PC-3 (cell line): Measurements from ENCODE around the gene STIL. TPM values are rescaled to one million over a fixed set of nuclear protein-coding genes. Genes with fewer than 3 reads are reported as not detected.

ENCODE experiments used
- ATAC-seq: fragments of 200-7000 bp; cut with Tn5 transposase; 2 replicates; pipeline ENCODE4 v1.9.1; 2020; ENCODE audit warnings: mild to moderate bottlenecking, moderate library complexity
- BruUV-seq: library from RNA; stranded (reverse); fragments of 400-500 nt; replicated peaks from 2 replicates; lab custom pipeline; 2021; lab: Mats Ljungman, UMichigan
- CTCF ChIA-PET: fragments of 300-600 bp; sonication (Branson Sonifier 250); formaldehyde crosslinking; loops from one replicate; lab custom pipeline; 2022; ENCODE audit warnings: antibody characterized with exemption; lab: Charles Lee
- POLR2A ChIA-PET: fragments of 300-600 bp; sonication (Branson Sonifier 250); formaldehyde crosslinking; loops from one replicate; lab custom pipeline; 2022; ENCODE audit warnings: antibody characterized with exemption; ENCODE audit not compliant: unreplicated experiment; lab: Charles Lee
- DNase-seq: peaks from one replicate; pipeline ENCODE4 v3.0.0-alpha.2; 2015
- H2AFZ ChIP-seq: fragments of 300-600 bp; sonication (generic); 2 replicates; pipeline ENCODE4 v1.6.0; 2016; ENCODE audit warnings: antibody characterized with exemption, low read length
- H3F3A ChIP-seq: fragments of 300-600 bp; sonication (generic); one replicate; pipeline ENCODE4 v1.6.0; 2017; ENCODE audit warnings: antibody characterized with exemption, low read length, control low read depth, mild to moderate bottlenecking; ENCODE audit not compliant: unreplicated experiment
- H3K27ac ChIP-seq: fragments of 300-600 bp; sonication (generic); 2 replicates; pipeline ENCODE4 v1.5.1; 2016; ENCODE audit warnings: mild to moderate bottlenecking, low read length
- H3K27me3 ChIP-seq: fragments of 300-600 bp; sonication (generic); 2 replicates; pipeline ENCODE4 v1.6.1; 2016; ENCODE audit warnings: low read length, mixed read lengths
- H3K36me3 ChIP-seq: fragments of 300-600 bp; sonication (generic); 2 replicates; pipeline ENCODE4 v1.6.1; 2016; ENCODE audit warnings: low read depth, mixed run types, low read length, mixed read lengths
- H3K4me1 ChIP-seq: fragments of 300-600 bp; sonication (generic); 2 replicates; pipeline ENCODE4 v1.5.1; 2016; ENCODE audit warnings: low read length; ENCODE audit not compliant: insufficient read depth
- H3K4me2 ChIP-seq: fragments of 300-600 bp; sonication (generic); 2 replicates; pipeline ENCODE4 v1.6.0; 2016; ENCODE audit warnings: low read length
- H3K4me3 ChIP-seq: fragments of 300-600 bp; sonication (generic); 2 replicates; pipeline ENCODE4 v1.5.1; 2016; ENCODE audit warnings: mild to moderate bottlenecking, low read length, mixed read lengths
- H3K79me2 ChIP-seq: fragments of 300-600 bp; sonication (generic); 2 replicates; pipeline ENCODE4 v1.6.1; 2017; ENCODE audit warnings: low read length, mixed read lengths
- H3K9ac ChIP-seq: fragments of 300-600 bp; sonication (generic); 2 replicates; pipeline ENCODE4 v1.6.0; 2016; ENCODE audit warnings: mild to moderate bottlenecking, low read length
- H3K9me2 ChIP-seq: fragments of 300-600 bp; sonication (generic); replicated peaks from 2 replicates; pipeline ENCODE4 v1.6.1; 2016; ENCODE audit warnings: mixed run types, low read length, mixed read lengths
- H3K9me3 ChIP-seq: fragments of 300-600 bp; sonication (generic); 2 replicates; pipeline ENCODE4 v1.6.1; 2016; ENCODE audit warnings: low read length, mixed read lengths
- H4K20me1 ChIP-seq: fragments of 300-600 bp; sonication (generic); 2 replicates; pipeline ENCODE4 v1.6.1; 2016; ENCODE audit warnings: low read length, mixed read lengths
- CTCF ChIP-seq: fragments of 300-600 bp; sonication (generic); conservative IDR thresholded peaks from 2 replicates; pipeline ENCODE4 v1.5.1; 2017; ENCODE audit warnings: antibody characterized with exemption, low read depth, mild to moderate bottlenecking, low read length
- EZH2 ChIP-seq: fragments of 300-600 bp; sonication (generic); IDR thresholded peaks from one replicate; pipeline ENCODE4 v1.6.1; 2017; ENCODE audit warnings: antibody characterized with exemption, mild to moderate bottlenecking, low read length; ENCODE audit not compliant: unreplicated experiment
- EZH2phosphoT487 ChIP-seq: fragments of 300-600 bp; sonication (generic); IDR thresholded peaks from 2 replicates; pipeline ENCODE4 v1.6.1; 2018; ENCODE audit warnings: mild to moderate bottlenecking, antibody characterized with exemption, low read length, borderline replicate concordance
- intact Hi-C: fragments of 100-400 bp; cut with micrococcal nuclease; formaldehyde crosslinking; loops from 2 replicates; pipeline ENCODE4 v1.9.0; 2023
- total RNA-seq: library from RNA; depleted of rRNA; stranded (reverse); fragments of >200 nt; gene quantifications from 2 replicates; pipeline ENCODE4 v1.2.3, GENCODE V29; 2014

Gene STIL
- total RNA-seq, 1 experiment from 2014 or later, result 32.0 TPM

- no peak overlapping the region for H3K27ac ChIP-seq
- TF ChIP-seq EZH2phosphoT487, result no peak
- no peak for TF ChIP-seq CTCF
- no peak for TF ChIP-seq EZH2
- no peak overlapping the region for H2AFZ ChIP-seq
- no peaks in the 10 kb centered on the region for H3F3A ChIP-seq
- BruUV-seq, result no TSS peak
- CTCF ChIA-PET, result interaction anchor here (0.6 kb wide), 1 partner anchor 208 kb away, joined by 4 read pairs; no protein-coding TSS in a partner anchor
- no peak for DNase-seq
- no peak overlapping the region for H3K4me3 ChIP-seq
- no peak overlapping the region for H3K4me2 ChIP-seq
- no peaks in the 10 kb centered on the region for H3K79me2 ChIP-seq
- no peaks in the 10 kb centered on the region for H3K9me3 ChIP-seq
- no peaks in the 10 kb centered on the region for H3K4me1 ChIP-seq
- ATAC-seq, result no peak
- peaks cover 57% of the 10 kb centered on the region for H3K27me3 ChIP-seq
- POLR2A ChIA-PET, result no interaction called here
- intact Hi-C loops, result no loop called here
- no peaks in the 10 kb centered on the region for H4K20me1 ChIP-seq
- H3K9me2 ChIP-seq, result no peaks in the 10 kb centered on the region
- H3K36me3 ChIP-seq, result no peaks in the 10 kb centered on the region
- no peak overlapping the region for H3K9ac ChIP-seq
Observed at GRCh38 chr1:47229031-47229885, 84.7 kb downstream of the STIL start.

GRCh38 chr1:47228644-47229030 lies 85.3 kb downstream of the STIL start:
- ATAC-seq (no peak), DNase-seq (no peak)
- intact Hi-C loops, result no loop called here
- Histone ChIP-seq H4K20me1 (no peaks in the 10 kb centered on the region), H3K27me3 (peaks cover 64% of the 10 kb centered on the region), H3K9me3 (no peaks in the 10 kb centered on the region), H3K79me2 (no peaks in the 10 kb centered on the region), H3K9ac (no peak overlapping the region), H3K4me1 (no peaks in the 10 kb centered on the region), H3K36me3 (no peaks in the 10 kb centered on the region), H3K4me3 (no peak overlapping the region), H3F3A (no peaks in the 10 kb centered on the region), H3K9me2 (no peaks in the 10 kb centered on the region), H3K27ac (no peak overlapping the region), H2AFZ (no peak overlapping the region), H3K4me2 (no peak overlapping the region)
- ChIA-PET POLR2A (no interaction called here), CTCF (no interaction called here)
- TF ChIP-seq CTCF, result no peak
- TF ChIP-seq EZH2, result no peak
- TF ChIP-seq EZH2phosphoT487, result no peak
- no TSS peak for BruUV-seq
